Activated naive CD8-positive, alpha-beta T cell treated with anti-CD3 and anti-CD28 coated beads for 36 hours (primary cell): ENCODE measurements around the gene JUND. TPM values are rescaled to one million over a fixed set of nuclear protein-coding genes. Genes with fewer than 3 reads are reported as not detected.

ENCODE experiments used
- DNase-seq: peaks from one replicate; pipeline ENCODE4 v3.0.0; 2021
- H3K27ac Mint-ChIP-seq: one replicate; pipeline ENCODE4 v1.8.0; 2022; ENCODE audit warnings: mild to moderate bottlenecking, moderate library complexity, mixed read lengths
- H3K27me3 Mint-ChIP-seq: one replicate; pipeline ENCODE4 v1.8.0; 2022; ENCODE audit warnings: mild to moderate bottlenecking, mixed read lengths
- H3K36me3 Mint-ChIP-seq: one replicate; pipeline ENCODE4 v1.8.0; 2021; ENCODE audit warnings: mild to moderate bottlenecking, mixed read lengths
- H3K4me1 Mint-ChIP-seq: one replicate; pipeline ENCODE4 v1.8.0; 2021; ENCODE audit warnings: mixed read lengths
- H3K4me3 Mint-ChIP-seq: one replicate; pipeline ENCODE4 v1.8.0; 2022; ENCODE audit warnings: mild to moderate bottlenecking, moderate library complexity, mixed read lengths
- H3K9me3 Mint-ChIP-seq: one replicate; pipeline ENCODE4 v1.8.0; 2022; ENCODE audit warnings: mixed read lengths
- total RNA-seq, 2 experiments: library from RNA; stranded (reverse); gene quantifications; one replicate each; pipeline ENCODE4 v1.2.3, GENCODE V29; 2021

The JUND gene
- total RNA-seq, 2 experiments from 2014 or later: 379 to 398 TPM

DNA sequence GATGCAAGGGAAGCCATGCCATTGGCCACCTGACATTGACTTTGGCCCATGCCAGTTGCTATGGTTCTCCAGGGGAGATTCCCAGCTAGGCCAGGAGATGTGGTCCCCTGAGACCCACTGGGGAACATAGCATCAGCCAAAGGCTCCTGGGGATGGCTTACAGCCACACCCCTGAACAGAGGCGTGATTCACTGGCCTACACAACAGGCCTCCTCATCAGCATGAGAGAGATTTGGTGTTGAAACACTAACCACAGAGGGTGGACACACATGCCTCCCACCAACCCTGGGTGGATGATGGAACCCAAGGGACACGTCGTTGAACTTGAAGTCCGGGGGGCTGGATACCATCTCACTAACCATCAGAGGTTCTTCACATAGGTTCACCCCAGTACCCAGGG is 21.5 kb downstream of the JUND start:
- Mint-ChIP-seq H3K27ac (no peak overlapping the region), H3K4me1 (no peaks in the 10 kb centered on the region), H3K36me3 (no peaks in the 10 kb centered on the region), H3K9me3 (no peaks in the 10 kb centered on the region), H3K27me3 (peaks cover 5% of the 10 kb centered on the region), H3K4me3 (no peak overlapping the region)
- no peak for DNase-seq

DNA sequence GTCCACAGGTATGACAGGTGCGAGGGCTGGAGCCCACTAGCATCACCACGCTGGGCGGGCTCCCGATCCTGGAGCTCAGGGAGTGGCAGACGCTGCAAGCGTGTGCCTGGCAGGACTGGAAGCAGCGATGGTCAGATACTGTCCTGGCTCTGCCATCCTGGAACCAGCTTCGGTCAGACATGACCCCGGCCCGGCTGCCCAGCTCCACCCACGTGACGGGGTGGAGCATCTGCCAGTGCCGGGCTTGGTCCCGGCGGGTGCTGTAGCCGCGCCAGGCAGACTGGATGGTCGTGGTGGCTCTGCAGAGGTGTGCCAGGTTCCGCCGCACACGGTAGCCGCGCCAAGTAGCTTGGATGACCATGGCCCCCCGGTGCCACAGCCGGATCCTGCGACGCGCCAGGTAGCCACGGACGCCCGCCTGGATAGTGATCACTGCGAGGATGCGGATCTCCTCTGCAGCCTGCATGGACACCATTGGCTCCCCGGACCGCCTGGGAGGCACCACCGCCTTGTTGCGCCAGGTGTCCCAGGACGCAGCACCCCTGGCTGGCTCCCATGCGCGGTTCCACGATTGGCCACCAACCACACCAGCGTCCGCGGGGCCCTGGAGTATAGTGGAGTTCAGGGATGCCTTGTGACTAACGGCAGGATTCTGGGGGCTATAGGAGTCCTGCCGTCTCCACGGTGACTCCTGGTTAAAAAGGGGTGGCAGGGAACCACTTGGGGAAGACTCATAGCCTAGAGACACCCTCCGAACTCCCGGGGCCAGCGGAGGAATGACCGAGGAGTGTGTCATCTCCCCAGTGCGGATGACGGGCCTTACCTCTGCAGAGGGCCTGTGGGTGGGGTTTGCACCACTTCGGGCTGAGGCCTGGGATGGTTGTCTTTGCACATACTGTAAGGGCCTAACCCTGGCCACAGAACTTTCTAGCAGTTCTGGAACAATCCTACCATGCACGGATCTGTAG is 23.6 kb downstream of the JUND start:
- DNase-seq: no peak
- H3K27ac Mint-ChIP-seq: no peak overlapping the region
- no peaks in the 10 kb centered on the region for H3K4me1 Mint-ChIP-seq
- H3K4me3 Mint-ChIP-seq: no peak overlapping the region
- no peaks in the 10 kb centered on the region for H3K9me3 Mint-ChIP-seq
- no peaks in the 10 kb centered on the region for H3K36me3 Mint-ChIP-seq
- H3K27me3 Mint-ChIP-seq: peaks cover 24% of the 10 kb centered on the region

DNA sequence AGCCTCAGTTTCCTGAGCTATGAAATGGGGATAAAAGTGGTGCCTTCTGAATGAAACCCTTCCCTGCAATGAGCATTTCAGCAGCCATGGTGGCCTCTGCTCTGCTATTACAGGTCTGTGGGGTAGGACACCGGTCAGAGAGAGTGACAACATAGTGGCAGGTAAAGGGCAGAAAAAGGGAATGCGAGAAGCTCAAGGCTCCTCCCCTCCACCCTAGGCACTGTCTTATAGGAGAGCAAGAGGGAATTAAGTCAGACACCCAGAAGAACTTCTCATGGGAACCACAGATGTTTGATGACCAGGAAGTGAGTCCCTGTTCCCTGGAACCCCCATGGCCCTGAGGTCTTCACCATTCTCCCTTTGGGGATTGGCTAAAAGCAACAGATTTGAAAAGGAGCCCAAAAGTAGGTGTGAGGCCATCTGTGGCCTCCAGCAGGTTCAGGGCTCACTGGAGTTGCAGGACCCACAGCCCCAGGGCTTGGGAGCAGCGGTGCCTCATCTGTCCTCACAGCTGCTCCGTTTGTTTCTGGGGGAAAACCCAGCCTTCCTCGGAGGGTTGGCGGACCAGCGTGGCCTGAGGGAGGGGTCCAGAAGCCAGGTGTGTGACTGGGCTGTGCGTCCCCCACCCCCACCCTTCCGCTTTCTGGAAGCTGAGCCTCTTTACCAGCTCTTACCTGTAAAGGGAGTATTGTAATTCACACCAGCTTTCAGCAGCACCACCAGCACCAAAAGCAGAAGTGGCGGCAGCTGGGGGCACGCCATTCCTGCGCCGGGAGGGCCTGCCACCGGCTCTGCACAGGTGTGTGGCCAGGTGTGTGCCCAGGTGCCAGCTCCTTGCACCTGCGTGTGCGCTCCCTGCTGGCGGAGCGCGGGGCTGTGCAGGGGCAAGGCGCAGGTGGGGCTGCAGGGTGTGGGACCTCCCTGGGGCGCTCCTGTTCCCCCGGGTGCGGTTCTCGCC is 26.6 kb downstream of the JUND start:
- Mint-ChIP-seq H3K4me1 (peaks cover 3% of the 10 kb centered on the region), H3K27me3 (peaks cover 35% of the 10 kb centered on the region), H3K27ac (no peak overlapping the region), H3K9me3 (no peaks in the 10 kb centered on the region), H3K4me3 (no peak overlapping the region), H3K36me3 (no peaks in the 10 kb centered on the region)
- no peak for DNase-seq

DNA sequence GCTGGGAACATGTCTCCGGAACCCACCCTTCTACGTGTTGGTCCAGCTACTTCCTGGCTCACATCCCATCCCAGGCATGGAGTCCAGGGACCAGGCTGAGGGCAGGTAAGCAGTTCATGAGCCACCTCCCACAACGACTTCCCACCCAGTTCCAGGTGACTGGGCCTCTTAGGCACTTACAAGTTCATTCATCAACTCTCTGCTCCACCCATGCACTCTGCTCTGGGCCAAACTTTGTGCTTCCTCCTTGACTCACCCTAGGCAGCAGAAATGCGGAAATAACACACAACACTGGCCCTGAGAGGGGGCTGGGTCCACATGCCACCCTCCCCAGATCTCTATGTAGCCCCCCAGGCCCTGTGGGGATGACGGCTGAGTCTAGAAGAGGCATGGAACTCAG is 27.7 kb downstream of the JUND start:
- H3K4me3 Mint-ChIP-seq: no peak overlapping the region
- H3K4me1 Mint-ChIP-seq: peaks cover 3% of the 10 kb centered on the region
- H3K27me3 Mint-ChIP-seq: peaks cover 35% of the 10 kb centered on the region
- DNase-seq: no peak
- H3K9me3 Mint-ChIP-seq: no peaks in the 10 kb centered on the region
- no peaks in the 10 kb centered on the region for H3K36me3 Mint-ChIP-seq
- no peak overlapping the region for H3K27ac Mint-ChIP-seq

DNA sequence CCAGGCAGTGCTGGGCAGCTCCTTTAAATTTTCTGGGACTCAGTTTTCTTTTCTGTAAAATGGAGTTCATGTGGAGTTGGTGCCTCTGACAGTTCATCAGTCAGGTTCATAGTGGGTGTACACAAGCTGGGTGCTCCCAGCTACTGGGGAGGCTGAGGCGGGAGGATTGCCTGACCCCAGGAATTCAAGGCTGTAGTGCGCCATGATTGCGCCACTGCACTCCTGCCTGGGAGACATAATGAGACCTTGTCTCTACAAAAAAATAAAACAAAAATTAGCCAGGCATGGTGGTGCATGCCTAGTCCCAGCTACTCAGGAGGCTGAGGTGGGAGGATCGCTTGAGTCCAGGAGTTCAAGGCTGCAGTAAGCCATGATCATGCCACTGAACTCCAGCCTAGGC is 28.3 kb downstream of the JUND start:
- no peak overlapping the region for H3K4me3 Mint-ChIP-seq
- no peaks in the 10 kb centered on the region for H3K36me3 Mint-ChIP-seq
- H3K27me3 Mint-ChIP-seq: peaks cover 35% of the 10 kb centered on the region
- DNase-seq: no peak
- H3K27ac Mint-ChIP-seq: no peak overlapping the region
- no peaks in the 10 kb centered on the region for H3K9me3 Mint-ChIP-seq
- H3K4me1 Mint-ChIP-seq: peaks cover 3% of the 10 kb centered on the region

DNA sequence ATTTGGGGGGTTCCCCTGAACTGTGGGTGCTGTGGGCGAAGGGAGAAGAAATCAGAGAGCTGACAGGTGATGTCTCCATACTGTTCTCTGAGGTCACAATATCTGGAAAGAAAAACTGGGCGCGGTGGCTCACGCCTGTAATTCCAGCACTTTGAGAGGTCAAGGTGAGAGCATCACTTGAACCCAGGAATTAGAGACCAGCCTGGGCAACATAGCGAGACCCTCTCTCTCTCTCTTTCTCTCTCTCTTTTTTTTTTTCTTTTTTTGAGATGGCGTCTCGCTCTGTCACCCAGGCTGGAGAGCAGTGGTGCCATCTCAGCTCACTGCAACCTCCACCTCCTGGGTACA is 29.1 kb downstream of the JUND start:
- DNase-seq: no peak
- H3K9me3 Mint-ChIP-seq: no peaks in the 10 kb centered on the region
- no peak overlapping the region for H3K27ac Mint-ChIP-seq
- H3K36me3 Mint-ChIP-seq: no peaks in the 10 kb centered on the region
- H3K4me3 Mint-ChIP-seq: no peak overlapping the region
- H3K27me3 Mint-ChIP-seq: peaks cover 35% of the 10 kb centered on the region
- H3K4me1 Mint-ChIP-seq: peaks cover 3% of the 10 kb centered on the region

DNA sequence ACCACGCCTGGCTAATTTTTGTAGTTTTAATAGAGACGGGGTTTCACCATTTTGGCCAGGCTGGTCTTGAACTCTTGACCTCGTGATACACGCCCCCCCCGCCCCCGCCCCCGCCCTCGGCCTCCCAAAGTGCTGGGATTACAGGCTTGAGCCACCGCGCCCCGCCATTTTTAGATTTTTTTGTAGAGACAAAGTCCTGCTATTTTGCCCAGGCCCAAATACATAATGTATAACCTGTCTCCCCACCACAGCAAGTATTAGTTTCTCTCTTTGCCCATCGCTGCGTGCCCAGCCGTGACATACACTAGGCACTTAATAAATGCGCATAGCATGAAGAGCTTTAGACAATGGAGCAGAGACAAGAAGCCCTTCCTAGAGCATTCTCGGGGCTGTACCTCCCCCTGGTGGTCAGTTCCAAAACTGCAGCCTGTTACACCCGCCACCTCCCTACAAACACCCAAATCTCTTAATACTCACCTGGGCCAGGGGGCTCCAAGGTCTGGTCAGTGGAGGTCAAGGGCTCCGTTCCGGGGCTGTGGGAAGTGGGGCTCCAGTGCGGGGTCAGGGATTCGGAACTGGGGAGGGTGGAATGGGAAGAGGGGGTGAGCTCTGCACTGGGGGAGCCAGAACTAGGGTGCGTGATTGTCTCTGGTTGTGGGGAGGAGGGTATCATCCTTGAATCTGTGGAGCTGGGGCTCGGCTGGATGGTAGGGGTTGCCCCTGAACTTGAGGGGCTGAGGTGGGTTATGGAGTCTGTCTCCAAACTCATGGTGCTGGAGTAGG is 29.6 kb downstream of the JUND start:
- H3K9me3 Mint-ChIP-seq: no peaks in the 10 kb centered on the region
- H3K27me3 Mint-ChIP-seq: peaks cover 35% of the 10 kb centered on the region
- no peaks in the 10 kb centered on the region for H3K36me3 Mint-ChIP-seq
- H3K4me1 Mint-ChIP-seq: peaks cover 3% of the 10 kb centered on the region
- no peak overlapping the region for H3K27ac Mint-ChIP-seq
- H3K4me3 Mint-ChIP-seq: no peak overlapping the region
- DNase-seq: peak; percentile 71

DNA sequence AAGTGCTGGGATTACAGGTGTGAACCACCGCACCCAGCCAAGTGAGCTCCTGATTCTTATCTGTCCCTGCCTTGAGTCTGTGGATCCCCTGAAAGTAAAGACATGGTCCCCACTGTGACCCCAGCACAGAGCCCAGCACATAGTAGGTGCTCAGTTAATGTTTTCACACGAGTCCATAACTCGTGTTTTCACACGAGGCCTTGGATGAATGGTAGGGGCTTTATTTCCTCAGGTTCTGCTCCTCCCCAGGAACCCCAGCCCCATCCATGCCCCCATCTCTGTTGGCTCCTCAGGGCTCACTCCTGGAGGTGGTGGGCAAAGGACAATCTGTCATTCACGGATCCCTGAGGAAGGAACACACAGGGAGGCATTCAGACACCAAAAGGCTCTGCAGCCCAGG is 31.6 kb downstream of the JUND start:
- Mint-ChIP-seq H3K9me3 (no peaks in the 10 kb centered on the region), H3K4me3 (no peak overlapping the region), H3K27me3 (peaks cover 30% of the 10 kb centered on the region), H3K36me3 (no peaks in the 10 kb centered on the region), H3K27ac (no peak overlapping the region), H3K4me1 (peaks cover 3% of the 10 kb centered on the region)
- DNase-seq: no peak

DNA sequence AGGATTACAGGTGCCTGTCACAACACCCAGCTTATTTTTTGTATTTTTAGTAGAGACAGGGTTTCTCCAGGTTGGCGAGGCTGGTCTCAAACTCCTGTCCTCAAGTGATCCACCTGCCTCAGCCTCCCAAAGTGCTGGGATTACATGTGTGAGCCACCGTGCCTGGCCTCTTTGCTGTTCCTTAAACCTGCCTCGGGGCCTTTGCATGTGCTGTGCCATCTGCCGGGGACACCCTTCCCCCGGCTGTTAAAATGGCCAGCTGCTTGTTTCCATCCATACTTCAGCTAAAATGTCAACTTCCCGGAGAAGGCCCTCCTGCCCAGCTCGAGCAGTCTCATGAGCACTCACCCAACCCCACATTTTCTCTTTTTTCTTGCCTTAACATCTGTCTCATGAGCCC is 36.1 kb downstream of the JUND start:
- H3K27me3 Mint-ChIP-seq: no peaks in the 10 kb centered on the region
- no peak for DNase-seq
- no peaks in the 10 kb centered on the region for H3K36me3 Mint-ChIP-seq
- no peak overlapping the region for H3K27ac Mint-ChIP-seq
- H3K9me3 Mint-ChIP-seq: no peaks in the 10 kb centered on the region
- no peak overlapping the region for H3K4me3 Mint-ChIP-seq
- H3K4me1 Mint-ChIP-seq: no peaks in the 10 kb centered on the region

DNA sequence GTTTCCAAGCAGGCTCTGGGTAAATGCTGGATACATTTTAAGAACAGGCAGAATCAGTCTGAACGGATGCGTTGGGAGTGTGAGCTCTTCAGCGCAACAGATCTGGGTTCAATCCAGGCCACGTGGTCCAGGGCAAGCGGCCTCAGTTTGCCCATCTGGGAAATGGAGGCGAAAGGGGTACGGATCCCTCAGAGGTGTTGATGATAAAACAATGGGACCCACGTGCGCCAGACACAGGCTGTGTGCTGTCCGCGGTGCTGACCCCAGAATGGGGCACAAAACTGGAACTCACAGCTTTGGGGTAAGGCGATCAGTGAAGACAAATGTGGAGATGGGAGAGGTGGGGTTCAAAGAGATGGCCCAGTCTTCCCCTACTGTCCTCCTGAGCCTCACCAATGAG is 42.1 kb downstream of the JUND start:
- H3K4me1 Mint-ChIP-seq: no peaks in the 10 kb centered on the region
- H3K27ac Mint-ChIP-seq: no peak overlapping the region
- DNase-seq: no peak
- no peaks in the 10 kb centered on the region for H3K9me3 Mint-ChIP-seq
- H3K4me3 Mint-ChIP-seq: no peak overlapping the region
- H3K36me3 Mint-ChIP-seq: no peaks in the 10 kb centered on the region
- H3K27me3 Mint-ChIP-seq: peaks cover 24% of the 10 kb centered on the region

DNA sequence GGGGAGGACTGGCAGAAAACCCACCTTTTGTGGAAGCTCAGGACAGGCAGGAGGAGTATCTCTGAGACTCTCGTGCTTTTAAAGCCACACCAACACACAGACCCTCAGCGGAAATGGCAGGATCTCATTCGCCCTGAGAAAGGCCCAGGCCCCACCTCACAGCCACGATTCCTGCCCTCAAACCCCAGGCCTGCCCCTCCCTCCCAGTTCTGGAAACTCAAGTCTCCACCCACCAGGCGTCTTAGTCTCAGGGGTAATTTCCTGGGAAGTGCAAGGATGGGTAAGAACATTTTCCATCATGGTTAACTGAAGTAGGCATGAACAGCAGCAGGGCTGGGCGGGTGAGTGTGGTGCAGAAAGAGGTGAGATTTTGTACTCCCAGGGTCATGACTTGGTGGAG is 47.2 kb downstream of the JUND start:
- Mint-ChIP-seq H3K9me3 (peaks cover 6% of the 10 kb centered on the region), H3K27ac (no peak overlapping the region), H3K27me3 (peaks cover 71% of the 10 kb centered on the region), H3K4me3 (no peak overlapping the region), H3K4me1 (peaks cover 14% of the 10 kb centered on the region), H3K36me3 (peaks cover 3% of the 10 kb centered on the region)
- DNase-seq: no peak

DNA sequence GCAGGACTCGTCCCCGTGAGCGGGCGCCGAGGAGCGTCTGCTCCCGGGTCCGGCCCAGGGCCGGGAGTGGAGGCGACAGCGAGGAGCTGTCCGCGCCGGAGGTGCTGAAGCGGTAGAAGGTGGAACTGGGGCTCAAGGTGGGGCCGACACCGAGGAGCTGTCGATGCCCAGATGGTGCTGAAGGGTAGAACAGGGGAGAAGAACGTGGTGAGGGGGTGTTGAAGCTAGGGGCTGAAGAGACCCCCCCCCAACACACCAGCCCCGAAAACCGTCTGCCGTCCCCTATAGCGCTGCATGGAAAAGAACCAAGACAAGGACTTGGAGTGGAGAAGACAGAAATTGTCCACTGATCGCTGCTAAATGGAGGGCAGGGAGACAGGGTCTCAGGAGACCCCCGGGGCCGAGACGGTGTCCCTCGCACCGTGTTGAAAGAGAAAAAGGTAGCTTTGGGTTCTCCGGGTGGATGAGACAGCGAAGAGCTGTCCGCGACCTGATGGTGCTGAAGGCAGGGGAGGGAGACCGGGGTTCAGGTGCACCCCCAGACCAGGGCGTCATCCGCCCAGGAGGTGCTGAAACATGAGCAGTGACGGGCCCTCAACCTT is 48.1 kb downstream of the JUND start:
- Mint-ChIP-seq H3K9me3 (peaks cover 6% of the 10 kb centered on the region), H3K4me3 (no peak overlapping the region), H3K27me3 (peaks cover 72% of the 10 kb centered on the region), H3K27ac (peak overlapping the region; percentile 51), H3K4me1 (peaks cover 14% of the 10 kb centered on the region), H3K36me3 (peaks cover 3% of the 10 kb centered on the region)
- DNase-seq: peak; percentile 60

DNA sequence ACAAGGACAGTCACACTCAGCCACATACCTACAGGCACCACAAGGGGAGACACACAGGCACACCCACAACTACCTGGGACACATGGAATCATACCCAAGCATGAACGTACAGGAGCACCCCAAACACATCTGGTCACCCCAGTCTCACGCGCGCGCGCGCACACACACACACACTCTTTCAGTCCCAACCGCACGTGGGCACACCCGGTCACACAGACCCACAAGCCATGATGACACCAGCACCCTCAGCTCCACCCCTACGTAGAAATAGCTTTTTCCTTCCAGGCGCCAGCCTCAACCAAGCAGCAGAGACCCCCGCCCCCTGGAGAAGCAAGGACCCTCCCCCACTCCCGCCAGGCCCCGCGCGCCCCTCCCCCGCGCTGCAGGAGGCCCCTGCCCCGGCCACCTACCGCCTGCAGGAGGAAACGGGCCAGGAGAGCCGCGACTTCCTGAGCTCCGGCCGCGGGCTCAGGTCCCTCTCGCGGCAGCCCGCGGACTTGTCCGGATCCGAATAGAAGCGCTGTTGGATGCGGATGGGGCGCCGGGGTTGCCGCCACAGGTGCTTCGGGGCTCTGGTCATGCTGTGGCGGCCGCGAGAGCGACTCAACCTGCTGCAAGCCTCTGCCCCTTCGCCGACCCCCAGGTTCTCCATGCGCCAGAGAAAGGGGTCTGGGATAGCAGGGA is 48.7 kb downstream of the JUND start:
- H3K36me3 Mint-ChIP-seq: peaks cover 3% of the 10 kb centered on the region
- peaks cover 77% of the 10 kb centered on the region for H3K27me3 Mint-ChIP-seq
- H3K27ac Mint-ChIP-seq: no peak overlapping the region
- no peak for DNase-seq
- H3K9me3 Mint-ChIP-seq: peaks cover 6% of the 10 kb centered on the region
- H3K4me3 Mint-ChIP-seq: no peak overlapping the region
- peaks cover 14% of the 10 kb centered on the region for H3K4me1 Mint-ChIP-seq

DNA sequence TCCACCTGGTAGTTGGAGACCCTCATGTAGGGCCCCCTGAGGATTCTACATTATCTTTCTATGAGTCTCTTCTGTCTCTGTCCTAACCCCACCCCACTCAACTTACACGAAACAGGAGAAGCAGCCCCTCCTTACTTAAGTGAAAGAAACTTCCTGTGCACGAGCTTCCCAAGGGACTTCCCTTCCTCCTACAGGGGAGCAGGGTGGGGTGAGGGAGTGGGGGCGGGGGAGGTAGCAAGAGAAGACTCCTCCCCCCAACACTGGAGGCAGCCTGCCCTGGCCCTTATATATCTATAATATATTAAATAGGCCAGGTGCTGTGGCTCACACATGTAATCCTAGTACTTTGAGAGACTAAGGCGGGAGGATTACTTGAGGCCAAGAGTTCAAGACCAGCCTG is 49.6 kb downstream of the JUND start:
- peaks cover 6% of the 10 kb centered on the region for H3K9me3 Mint-ChIP-seq
- no peak for DNase-seq
- H3K36me3 Mint-ChIP-seq: peaks cover 3% of the 10 kb centered on the region
- H3K4me3 Mint-ChIP-seq: no peak overlapping the region
- peaks cover 14% of the 10 kb centered on the region for H3K4me1 Mint-ChIP-seq
- H3K27ac Mint-ChIP-seq: no peak overlapping the region
- peaks cover 85% of the 10 kb centered on the region for H3K27me3 Mint-ChIP-seq
